ENCODE data around the gene CUEDC1.
"Not testable (repeated sequence)": the region's sequence is repeated elsewhere in the genome, so short reads cannot be mapped to it uniquely, and the experiment has no call there.

Gene CUEDC1

DNA sequence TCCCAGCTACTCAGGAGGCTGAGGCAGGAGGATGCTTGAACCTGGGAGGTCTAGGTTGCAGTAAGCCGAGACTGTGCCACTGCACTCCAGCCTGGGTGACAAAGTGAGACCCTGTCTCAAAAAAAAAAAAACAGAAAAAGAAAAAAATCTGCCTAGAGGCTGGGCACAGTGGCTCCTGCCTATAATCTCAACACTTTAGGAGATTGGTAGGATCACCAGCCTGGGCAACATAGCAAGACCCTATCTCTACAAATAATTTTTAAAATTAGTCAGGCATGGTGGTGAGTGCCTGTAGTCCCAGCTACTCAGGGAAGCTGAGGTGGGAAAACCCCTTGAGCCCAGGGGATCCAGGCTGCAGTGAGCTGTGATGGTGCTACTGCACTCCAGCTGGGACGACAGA is 17.7 kb downstream of the CUEDC1 start:
- no peak for DNase-seq

DNA sequence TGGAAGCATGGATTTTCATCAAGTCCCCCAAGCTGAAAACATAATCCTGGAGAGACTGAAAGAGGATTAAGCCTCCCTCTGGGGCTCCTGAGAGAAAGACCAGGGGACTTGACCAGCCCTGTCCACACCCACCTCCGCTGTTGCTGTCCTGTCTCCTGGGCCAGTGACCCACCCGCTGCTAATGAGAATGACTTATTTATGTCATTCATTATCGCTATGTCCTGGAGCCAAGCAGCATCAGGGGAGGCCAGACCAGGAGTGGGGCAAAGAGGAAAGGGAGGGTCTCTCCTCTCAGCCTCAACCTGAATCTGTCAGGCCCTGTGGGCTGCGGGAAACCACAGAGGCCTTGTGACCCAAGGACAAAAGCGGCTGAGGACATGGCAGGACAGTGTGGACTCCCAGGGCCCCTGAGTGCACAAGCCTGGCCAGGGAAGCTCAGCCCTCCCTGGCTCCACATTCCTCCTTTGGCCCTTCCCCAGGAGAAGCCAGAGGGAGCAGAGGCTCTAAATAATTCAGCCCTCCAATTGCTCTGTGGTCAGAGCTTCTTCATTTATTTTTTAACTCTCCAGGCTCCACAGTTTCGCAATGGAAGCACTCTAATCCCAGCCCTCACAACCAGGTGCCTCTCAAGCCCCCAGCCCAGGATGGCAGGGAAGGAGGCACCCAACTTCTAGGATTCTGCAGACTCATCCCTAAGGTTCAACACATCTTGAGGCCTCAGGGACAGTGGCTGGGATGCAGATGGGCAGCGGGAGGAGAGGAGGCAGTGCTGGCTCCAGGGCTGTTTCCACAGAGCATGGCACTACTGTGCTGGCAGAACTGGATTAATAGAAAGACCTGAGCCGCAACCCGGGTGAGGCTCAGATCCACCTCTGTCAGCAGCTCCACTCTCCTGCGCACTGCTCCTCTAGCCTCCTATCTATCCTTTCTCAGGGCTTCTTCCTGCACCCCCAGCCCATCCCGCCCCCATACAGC is 19.1 kb downstream of the CUEDC1 start:
- no peak for DNase-seq

- no peak for DNase-seq
Measured at GRCh38 chr17:57931488-57932137, 23.6 kb downstream of the CUEDC1 start.

DNA sequence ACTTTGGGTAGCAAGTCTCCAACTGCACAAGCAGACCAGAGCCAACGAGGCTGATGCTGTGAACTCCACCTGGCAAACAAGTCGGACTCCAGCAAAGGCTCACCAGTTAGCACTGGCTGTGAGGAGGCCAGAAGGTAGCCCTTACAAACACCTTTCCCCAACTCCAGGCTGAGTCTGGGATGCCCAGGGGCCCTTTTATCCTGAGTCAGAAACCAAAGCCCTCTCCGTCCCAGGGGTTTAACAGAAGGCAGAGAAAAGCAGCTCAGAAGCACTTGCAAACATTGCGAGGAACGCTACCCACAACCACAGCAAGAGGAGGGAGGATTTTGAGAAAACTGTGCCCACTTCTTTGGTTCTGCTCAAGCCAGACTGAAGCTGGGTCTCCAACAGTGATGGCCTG is 25.0 kb downstream of the CUEDC1 start:
- no peak for DNase-seq

- peak; percentile 40 to 50 (median 48) for DNase-seq
Measured at GRCh38 chr17:57929386-57929785, 25.8 kb downstream of the CUEDC1 start.

- no peak for DNase-seq
Measured at GRCh38 chr17:57928928-57929327, 26.3 kb downstream of the CUEDC1 start.

- no peak for DNase-seq
Measured at GRCh38 chr17:57927048-57927723, 28.0 kb downstream of the CUEDC1 start.

GRCh38 chr17:57926723-57927047 is 28.5 kb downstream of the CUEDC1 start:
- DNase-seq: no peak

- DNase-seq: no peak
Measured at GRCh38 chr17:57925361-57925990, 29.7 kb downstream of the CUEDC1 start.

GRCh38 chr17:57924677-57925076 is 30.5 kb downstream of the CUEDC1 start:
- no peak for DNase-seq

DNA sequence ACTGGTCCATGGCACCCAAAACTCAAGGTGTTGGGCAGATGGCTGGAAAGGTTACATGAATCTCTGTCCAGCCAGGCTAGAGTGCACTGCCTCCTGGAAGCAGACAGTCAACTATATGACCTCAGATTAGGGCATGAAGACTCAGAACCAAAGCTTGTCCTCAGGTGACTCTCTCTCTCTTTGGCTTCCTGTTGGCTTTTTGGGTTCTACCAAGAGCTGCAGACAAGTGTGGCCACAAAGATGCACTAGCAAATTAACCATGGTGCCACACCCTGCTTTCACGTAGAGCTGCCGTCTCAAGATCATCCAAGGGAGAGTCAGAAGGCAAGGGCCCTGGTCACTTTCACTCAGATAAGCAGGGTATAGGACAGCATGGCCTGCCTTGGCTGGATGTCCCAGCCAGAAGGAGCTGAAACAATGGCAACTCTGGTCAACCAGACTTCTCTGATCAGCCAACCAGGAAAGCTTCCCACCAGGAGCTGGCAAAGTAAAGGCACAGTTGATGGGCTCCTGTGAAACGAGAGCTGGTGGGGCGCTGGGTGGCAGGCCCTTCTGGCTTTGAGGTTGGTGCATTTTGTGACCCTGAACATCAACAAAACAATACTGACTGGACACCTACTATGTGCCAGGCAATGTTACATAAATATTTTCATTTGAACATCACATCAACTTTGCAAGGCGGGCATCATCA is 31.9 kb downstream of the CUEDC1 start:
- DNase-seq: no peak

GRCh38 chr17:57922745-57923144 is 32.5 kb downstream of the CUEDC1 start:
- not testable (repeated sequence) for DNase-seq

DNA sequence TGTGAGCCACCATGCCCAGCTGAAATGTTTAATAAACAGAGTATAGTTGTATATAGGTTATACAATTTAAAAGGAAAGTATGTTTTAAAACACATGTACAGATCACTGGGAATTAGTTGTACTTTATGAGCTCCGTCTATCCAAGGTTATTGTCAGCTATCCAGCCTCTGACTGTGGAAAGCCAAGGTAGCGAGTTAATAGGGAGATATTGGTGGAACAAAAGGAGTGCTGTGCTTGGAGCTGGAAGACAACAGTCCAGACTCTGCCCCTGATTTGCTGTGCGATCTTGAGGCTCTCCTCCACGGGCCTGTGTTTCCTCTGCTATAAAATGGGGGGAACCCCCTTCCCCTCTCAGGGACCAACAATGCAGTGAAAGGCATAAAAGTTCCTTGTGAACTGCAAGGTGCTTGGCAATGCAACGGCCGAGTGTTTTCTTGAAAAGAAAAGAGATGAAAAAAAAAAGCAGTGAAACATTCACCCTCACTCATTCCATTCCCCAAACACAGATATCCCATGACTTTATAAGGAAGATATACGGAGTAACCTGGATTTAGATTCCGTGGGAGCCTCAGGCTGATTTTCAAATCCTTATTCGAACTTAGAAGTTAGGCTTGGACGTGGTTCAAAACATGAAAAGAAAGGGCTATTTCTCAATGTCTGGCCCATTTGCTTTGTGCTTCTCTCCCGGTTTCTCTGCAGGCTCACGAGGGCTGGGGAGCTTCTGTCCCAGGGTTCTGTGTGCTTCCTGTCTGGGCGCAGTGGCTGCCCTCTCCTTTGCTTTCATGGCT is 34.1 kb downstream of the CUEDC1 start:
- no peak for DNase-seq

- DNase-seq: no peak
Measured at GRCh38 chr17:57919918-57920317, 35.3 kb downstream of the CUEDC1 start.

DNA sequence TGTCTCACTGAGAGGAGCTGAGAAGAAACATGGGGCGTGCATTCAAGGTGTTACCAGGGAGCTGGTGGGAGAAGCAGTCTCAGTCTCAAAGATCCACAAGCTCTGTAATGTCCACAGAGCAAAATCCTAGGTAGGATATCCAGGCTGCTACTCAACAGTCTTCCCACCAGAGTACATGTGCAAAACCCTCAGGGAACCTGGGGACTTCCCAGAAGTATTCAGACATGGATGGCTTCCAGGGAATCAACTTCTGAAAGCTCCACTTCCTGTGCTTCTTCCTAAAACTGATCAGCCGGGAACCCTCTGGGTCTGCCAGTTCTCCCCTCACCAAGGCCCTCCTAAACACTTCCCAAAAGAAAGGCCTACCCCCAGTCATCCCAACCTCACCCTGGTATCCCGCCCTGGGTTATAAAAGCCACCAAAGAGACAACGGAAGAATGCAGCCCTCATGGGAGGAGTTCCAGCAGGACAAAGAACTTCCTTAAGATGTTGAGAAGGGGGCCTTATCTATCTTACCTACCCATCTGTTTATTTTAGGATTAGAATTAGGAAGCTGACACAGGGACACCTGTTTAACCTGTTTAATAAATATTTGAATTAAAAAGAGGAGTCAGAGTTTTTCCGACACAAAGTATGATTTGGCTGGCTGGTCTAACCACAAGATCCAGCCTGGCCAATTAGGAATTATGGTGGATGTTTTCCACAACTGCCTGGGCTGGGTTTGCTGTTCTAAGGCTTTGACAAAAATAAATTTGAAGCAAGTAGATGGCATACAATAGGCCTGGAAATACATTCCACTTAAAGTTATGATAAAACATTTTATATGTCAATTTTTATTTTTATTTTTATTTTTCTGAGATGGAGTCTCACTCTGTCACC is 37.0 kb downstream of the CUEDC1 start:
- DNase-seq: no peak

DNA sequence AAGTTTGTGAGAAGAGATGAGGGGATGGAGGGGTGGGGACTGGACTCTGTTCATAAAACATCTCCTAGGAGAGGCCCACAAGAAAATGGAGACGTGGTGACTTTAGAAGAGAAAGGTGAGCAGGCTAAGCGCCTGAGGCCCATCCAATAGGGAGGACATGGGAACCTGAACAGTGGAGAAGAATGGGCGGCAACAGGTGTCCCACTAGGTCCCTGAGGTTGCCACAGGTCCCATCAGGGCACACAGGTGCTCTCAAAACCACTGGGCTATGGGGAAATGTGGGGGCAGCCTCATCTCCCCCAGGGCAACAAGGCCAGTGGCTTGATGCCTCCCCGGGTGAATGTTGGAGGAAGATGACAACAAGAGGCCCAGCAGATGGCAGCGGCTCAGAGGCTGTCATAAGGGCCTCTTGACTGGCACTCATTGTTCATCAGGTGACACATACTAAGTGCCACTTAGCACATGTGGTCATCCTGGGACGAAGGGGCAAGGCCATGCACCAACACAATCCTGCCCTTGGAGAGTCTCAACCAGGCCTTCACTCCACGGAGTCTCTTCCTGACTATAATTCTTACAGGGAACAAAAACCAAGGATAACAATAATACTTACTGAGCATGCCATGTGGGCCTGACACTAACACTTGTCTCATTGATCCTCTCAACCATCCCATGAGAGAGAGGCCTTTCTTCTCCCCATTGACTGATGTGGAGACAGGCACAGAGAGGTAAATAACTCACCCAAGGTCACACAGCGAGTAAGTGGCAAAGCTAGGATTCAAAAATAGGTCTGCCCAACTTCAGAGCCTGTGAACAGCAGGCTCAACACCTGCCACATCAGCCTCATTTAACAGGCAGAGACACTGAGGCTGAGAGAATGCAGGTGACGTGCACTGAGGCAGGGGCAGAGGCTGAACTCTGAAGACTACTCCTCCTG is 38.0 kb downstream of the CUEDC1 start:
- peak in 2 of 3 donors; percentile 43 to 59 for DNase-seq

DNA sequence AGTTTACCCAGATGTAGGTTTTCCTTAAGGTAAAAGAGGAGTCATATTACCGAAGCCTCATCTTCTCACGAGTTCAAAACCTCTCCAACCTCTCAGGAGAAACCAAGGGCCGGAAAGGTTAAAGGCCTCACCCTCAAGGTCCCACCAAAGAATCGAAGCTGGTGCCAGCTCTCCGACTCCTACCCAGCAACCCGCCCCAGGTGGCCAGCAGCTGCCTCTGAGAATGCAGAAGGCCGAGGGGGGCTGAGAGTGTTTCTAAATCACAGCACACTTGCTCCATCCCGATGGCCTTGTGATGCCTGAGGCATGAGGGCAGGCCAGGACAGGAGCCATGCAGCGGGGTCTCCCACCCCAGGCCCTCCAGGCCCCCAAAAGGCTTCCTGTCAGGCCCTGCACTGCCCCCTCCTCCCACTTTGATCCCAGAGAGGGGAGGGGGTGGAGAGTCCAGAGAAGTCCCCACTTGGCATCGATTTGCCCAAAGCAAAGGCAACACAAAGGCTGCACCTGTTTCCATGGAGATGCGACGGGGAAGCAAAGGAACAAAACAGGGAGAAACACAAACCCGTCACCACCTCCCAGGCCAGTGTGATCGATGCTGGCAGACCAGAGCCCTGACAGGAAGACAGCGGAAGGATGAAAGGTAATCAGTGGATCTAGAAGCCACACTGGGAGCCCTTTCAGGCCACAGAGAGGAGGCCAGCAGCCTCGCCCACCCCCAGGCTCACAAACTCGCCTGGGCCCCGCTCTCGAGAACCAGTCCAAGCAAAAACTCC is 39.0 kb downstream of the CUEDC1 start:
- no peak for DNase-seq

DNA sequence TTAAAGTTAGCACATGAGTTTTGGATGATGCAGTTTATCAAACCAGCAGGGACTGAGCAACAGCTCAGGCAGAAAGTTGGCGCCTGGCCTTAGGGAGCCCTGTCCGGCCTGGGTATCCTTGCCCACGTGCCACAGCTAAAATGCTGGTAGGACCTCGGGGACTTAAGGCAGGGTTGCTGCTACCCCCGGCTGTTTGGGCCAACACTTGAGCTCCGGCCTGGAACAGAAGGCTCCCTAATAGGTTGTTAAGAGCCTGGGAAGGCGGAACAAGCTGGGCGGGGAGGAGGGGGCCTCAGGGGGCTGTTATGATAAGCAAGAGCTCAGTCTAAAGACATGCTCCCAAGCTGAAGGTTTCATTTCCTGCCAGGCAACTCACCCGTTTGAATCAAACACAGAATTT is 39.7 kb downstream of the CUEDC1 start:
- DNase-seq: no peak
